SK-N-SH (cell line): ENCODE data around the gene SCAMP5. TPM values are rescaled to one million over a fixed set of nuclear protein-coding genes. Genes with fewer than 3 reads are reported as not detected.

ENCODE experiments used
- CTCF ChIA-PET: fragments of 300-600, 350-600 bp; formaldehyde crosslinking; extraction: SDS; loops from one replicate; lab custom pipeline; 2021; lab: Yijun Ruan, JAX
- POLR2A ChIA-PET: fragments of 350-600 bp; sonication (Branson Sonifier 250); formaldehyde crosslinking; extraction: SDS; loops from one replicate; lab custom pipeline; 2020; ENCODE audit warnings: antibody characterized with exemption, inconsistent platforms; lab: Yijun Ruan, JAX
- DNase-seq: peaks from one replicate; pipeline ENCODE4 v3.0.0; 2012
- H2AFZ ChIP-seq: fragments of 200-600 bp; sonication (generic); 2 replicates; pipeline ENCODE4 v1.8.1; 2016; ENCODE audit warnings: antibody characterized with exemption, mild to moderate bottlenecking, low read depth
- H3F3A ChIP-seq: fragments of 200-600 bp; sonication (generic); replicated peaks from 2 replicates; pipeline ENCODE3; 2016; ENCODE audit warnings: antibody characterized with exemption, mild to moderate bottlenecking; ENCODE audit not compliant: insufficient read depth
- H3K27ac ChIP-seq, 2 experiments: fragments of 200-500 bp in 1 of 2; fragments of 200-600 bp in 1 of 2; sonication (Bioruptor generic) in 1 of 2; sonication (generic), shearing (Covaris generic) in 1 of 2; 2 replicates each; pipeline versions ENCODE4 v1.5.1 to v1.6.1; 2014 to 2016; ENCODE audit warnings: low read depth in 2 of 2, inconsistent platforms in 1 of 2, low read length in 1 of 2, mild to moderate bottlenecking in 1 of 2, mixed read lengths in 1 of 2
- H3K27me3 ChIP-seq: fragments of 200-600 bp; sonication (generic), shearing (Covaris generic); 2 replicates; pipeline ENCODE4 v1.6.1; 2016; ENCODE audit warnings: mixed run types; ENCODE audit not compliant: insufficient read depth
- H3K36me3 ChIP-seq, 2 experiments: fragments of 200-500 bp in 1 of 2; fragments of 200-600 bp in 1 of 2; sonication (Bioruptor generic) in 1 of 2; sonication (generic) in 1 of 2; replicated peaks in 1 of 2; 2 replicates each; pipeline versions ENCODE3 to v1.5.1; 2014 to 2016; ENCODE audit warnings: low read length in 1 of 2, mild to moderate bottlenecking in 1 of 2; ENCODE audit not compliant: insufficient read depth in 2 of 2, control insufficient read depth in 1 of 2
- H3K4me1 ChIP-seq, 2 experiments: fragments of 200-500 bp in 1 of 2; fragments of 200-600 bp in 1 of 2; sonication (Bioruptor generic) in 1 of 2; sonication (generic), shearing (Covaris generic) in 1 of 2; 2 replicates each; pipeline versions ENCODE4 v1.5.1 to v1.6.1; 2014 to 2016; ENCODE audit warnings: low read depth in 1 of 2, low read length in 1 of 2, mixed run types in 1 of 2; ENCODE audit not compliant: insufficient read depth in 2 of 2, control insufficient read depth in 1 of 2
- H3K4me2 ChIP-seq: fragments of 200-600 bp; sonication (generic), shearing (Covaris generic); 2 replicates; pipeline ENCODE4 v1.6.1; 2017; ENCODE audit warnings: mixed run types
- H3K4me3 ChIP-seq, 2 experiments: fragments of 200-500 bp in 1 of 2; fragments of 200-600 bp in 1 of 2; sonication (Bioruptor generic) in 1 of 2; sonication (generic), shearing (Covaris generic) in 1 of 2; 2 replicates each; pipeline versions ENCODE4 v1.5.1 to v1.8.1; 2014 to 2016; ENCODE audit warnings: low read depth in 2 of 2, inconsistent platforms in 1 of 2, low read length in 1 of 2, mild to moderate bottlenecking in 1 of 2, mixed read lengths in 1 of 2, moderate library complexity in 1 of 2
- H3K79me2 ChIP-seq: fragments of 200-600 bp; sonication (generic); 2 replicates; pipeline ENCODE4 v1.8.1; 2017; ENCODE audit warnings: mild to moderate bottlenecking; ENCODE audit not compliant: insufficient read depth
- H3K9ac ChIP-seq: fragments of 200-600 bp; sonication (generic); 2 replicates; pipeline ENCODE4 v1.6.1; 2017; ENCODE audit warnings: mixed run types
- H3K9me2 ChIP-seq: fragments of 200-600 bp; sonication (generic); 2 replicates; pipeline ENCODE4 v1.6.1; 2017; ENCODE audit warnings: mixed run types
- H3K9me3 ChIP-seq: fragments of 200-600 bp; sonication (generic); 2 replicates; pipeline ENCODE4 v1.6.1; 2017; ENCODE audit warnings: mixed run types, mild to moderate bottlenecking, moderate library complexity
- H4K20me1 ChIP-seq: fragments of 200-600 bp; sonication (generic); 2 replicates; pipeline ENCODE4 v1.6.1; 2017; ENCODE audit warnings: mild to moderate bottlenecking, mixed run types; ENCODE audit not compliant: insufficient read depth
- CHD2 ChIP-seq: fragments of 150-350 bp; IDR thresholded peaks from 2 replicates; pipeline ENCODE4 v1.6.1; 2018; ENCODE audit warnings: low read length; ENCODE audit not compliant: partially characterized antibody
- ELF1 ChIP-seq: IDR thresholded peaks from 2 replicates; pipeline ENCODE4 v1.4.0; 2012
- EP300 ChIP-seq, 2 experiments: IDR thresholded peaks; 2 replicates each; pipeline versions ENCODE4 v1.4.0 to v1.6.1; 2012; ENCODE audit warnings: borderline replicate concordance in 1 of 2, low read depth in 1 of 2, low read length in 1 of 2
- EZH2phosphoT487 ChIP-seq: fragments of 200-600 bp; sonication (generic); IDR thresholded peaks from 2 replicates; pipeline ENCODE4 v1.6.1; 2017; ENCODE audit warnings: low read depth, mixed run types, mild to moderate bottlenecking, antibody characterized with exemption, moderate library complexity, borderline replicate concordance
- FOSL2 ChIP-seq: IDR thresholded peaks from 2 replicates; pipeline ENCODE4 v1.4.0; 2012; ENCODE audit warnings: low read depth, mild to moderate bottlenecking, moderate library complexity, borderline replicate concordance
- FOXJ3 ChIP-seq: sonication (generic); formaldehyde crosslinking; IDR thresholded peaks from 2 replicates; pipeline ENCODE4 v1.5.1; 2020; ENCODE audit warnings: mild to moderate bottlenecking, missing genetic modification reagents
- FOXM1 ChIP-seq: IDR thresholded peaks from 2 replicates; pipeline ENCODE4 v1.4.0; 2012; ENCODE audit warnings: low read depth, mild to moderate bottlenecking
- GABPA ChIP-seq: IDR thresholded peaks from 2 replicates; pipeline ENCODE4 v1.4.0; 2012; ENCODE audit warnings: low read depth, mild to moderate bottlenecking
- GATA2 ChIP-seq: sonication (generic); formaldehyde crosslinking; IDR thresholded peaks from 2 replicates; pipeline ENCODE4 v1.5.0; 2020; ENCODE audit warnings: mild to moderate bottlenecking, missing genetic modification reagents
- JUND ChIP-seq: IDR thresholded peaks from 2 replicates; pipeline ENCODE4 v1.4.0; 2012
- MEF2A ChIP-seq: IDR thresholded peaks from 2 replicates; pipeline ENCODE4 v1.4.0; 2012; ENCODE audit warnings: low read depth, borderline replicate concordance
- NRF1 ChIP-seq: IDR thresholded peaks from 2 replicates; pipeline ENCODE4 v1.6.1; 2012; ENCODE audit warnings: low read depth, mild to moderate bottlenecking, low read length
- RAD21 ChIP-seq: IDR thresholded peaks from 2 replicates; pipeline ENCODE4 v1.6.1; 2012; ENCODE audit warnings: mild to moderate bottlenecking, low read length
- RCOR1 ChIP-seq: fragments of 150-350 bp; IDR thresholded peaks from 2 replicates; pipeline ENCODE4 v1.6.1; 2017; ENCODE audit warnings: antibody characterized with exemption, low read length
- SMC3 ChIP-seq: IDR thresholded peaks from 2 replicates; pipeline ENCODE4 v1.6.1; 2012; ENCODE audit warnings: low read depth, low read length, improper control_type of control experiment
- TAF1 ChIP-seq: IDR thresholded peaks from 2 replicates; pipeline ENCODE4 v1.6.1; 2012; ENCODE audit warnings: low read depth, mild to moderate bottlenecking, low read length, moderate library complexity, borderline replicate concordance
- TCF12 ChIP-seq: IDR thresholded peaks from 2 replicates; pipeline ENCODE4 v1.4.0; 2012
- TEAD4 ChIP-seq: IDR thresholded peaks from 2 replicates; pipeline ENCODE4 v1.4.0; 2012; ENCODE audit warnings: mild to moderate bottlenecking, borderline replicate concordance; ENCODE audit not compliant: insufficient read depth
- YY1 ChIP-seq: IDR thresholded peaks from 2 replicates; pipeline ENCODE4 v1.4.0; 2012; ENCODE audit warnings: low read depth, mild to moderate bottlenecking
- WGBS: methylation state at CpG from one replicate; pipeline ENCODE4 v1.1.6; 2017; ENCODE audit warnings: low lambda C conversion rate; 5-methylcytosine and 5-hydroxymethylcytosine counted together
- polyA plus RNA-seq, 3 experiments: library from polyadenylated mRNA; depleted of rRNA; stranded (reverse); fragments of >200 nt; gene quantifications; 2 replicates each; pipeline ENCODE4 v1.2.3, GENCODE V29; 2012
- TF ChIP-seq, protein P1 (sequence below): fragments of 200-600 bp; sonication (generic); IDR thresholded peaks from 2 replicates; pipeline ENCODE4 v1.6.1; 2017; ENCODE audit warnings: antibody characterized with exemption, mild to moderate bottlenecking, moderate library complexity
- TF ChIP-seq, protein P2 (sequence below): IDR thresholded peaks from 2 replicates; pipeline ENCODE4 v1.4.0; 2012; ENCODE audit warnings: low read depth
- TF ChIP-seq, protein P3 (sequence below): IDR thresholded peaks from 2 replicates; pipeline ENCODE4 v1.4.0; 2012; ENCODE audit warnings: low read depth, borderline replicate concordance

The SCAMP5 gene
- polyA plus RNA-seq, 1 of the 3 experiments (the other 2 are of a cell fraction): 27.9 TPM

DNA sequence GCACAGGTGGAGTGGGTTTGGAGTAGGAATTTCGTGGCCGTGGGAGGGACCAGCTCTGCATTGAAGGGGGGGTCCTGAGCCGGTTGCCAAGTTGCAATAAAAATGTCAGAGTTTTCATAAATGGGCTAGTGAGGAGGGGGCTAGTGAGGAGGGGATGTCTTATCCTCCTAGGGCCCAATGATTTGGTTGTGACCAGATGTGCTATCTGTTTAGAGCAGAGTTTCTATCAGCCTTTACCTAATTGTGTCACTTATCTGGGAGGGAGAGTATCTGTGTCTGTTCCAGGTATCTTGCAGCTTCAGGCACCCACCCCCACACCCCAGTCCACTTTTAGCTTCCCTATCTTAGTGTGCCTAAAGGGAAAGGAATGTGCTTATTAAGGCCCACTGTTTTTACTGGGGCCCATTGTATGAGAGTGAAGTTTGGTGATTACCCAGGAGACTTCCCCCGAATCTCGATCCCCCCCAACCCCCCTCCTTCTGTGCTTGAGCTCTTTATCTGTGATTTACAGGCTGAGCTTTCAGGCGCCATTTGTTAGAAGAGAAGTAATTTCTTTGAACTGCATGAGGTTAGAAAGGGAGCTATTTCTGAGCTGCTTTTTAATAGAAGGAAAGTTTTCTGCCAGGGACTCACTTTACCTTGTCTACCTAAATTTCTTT lies 70.6 kb downstream of the SCAMP5 start (continued):
- TF ChIP-seq, protein P1, sequence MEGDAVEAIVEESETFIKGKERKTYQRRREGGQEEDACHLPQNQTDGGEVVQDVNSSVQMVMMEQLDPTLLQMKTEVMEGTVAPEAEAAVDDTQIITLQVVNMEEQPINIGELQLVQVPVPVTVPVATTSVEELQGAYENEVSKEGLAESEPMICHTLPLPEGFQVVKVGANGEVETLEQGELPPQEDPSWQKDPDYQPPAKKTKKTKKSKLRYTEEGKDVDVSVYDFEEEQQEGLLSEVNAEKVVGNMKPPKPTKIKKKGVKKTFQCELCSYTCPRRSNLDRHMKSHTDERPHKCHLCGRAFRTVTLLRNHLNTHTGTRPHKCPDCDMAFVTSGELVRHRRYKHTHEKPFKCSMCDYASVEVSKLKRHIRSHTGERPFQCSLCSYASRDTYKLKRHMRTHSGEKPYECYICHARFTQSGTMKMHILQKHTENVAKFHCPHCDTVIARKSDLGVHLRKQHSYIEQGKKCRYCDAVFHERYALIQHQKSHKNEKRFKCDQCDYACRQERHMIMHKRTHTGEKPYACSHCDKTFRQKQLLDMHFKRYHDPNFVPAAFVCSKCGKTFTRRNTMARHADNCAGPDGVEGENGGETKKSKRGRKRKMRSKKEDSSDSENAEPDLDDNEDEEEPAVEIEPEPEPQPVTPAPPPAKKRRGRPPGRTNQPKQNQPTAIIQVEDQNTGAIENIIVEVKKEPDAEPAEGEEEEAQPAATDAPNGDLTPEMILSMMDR: no peak
- TF ChIP-seq CHD2 (no peak), GATA2 (CRISPR knock-in tag) (no peak), GABPA (no peak), RCOR1 (no peak), JUND (no peak)

DNA sequence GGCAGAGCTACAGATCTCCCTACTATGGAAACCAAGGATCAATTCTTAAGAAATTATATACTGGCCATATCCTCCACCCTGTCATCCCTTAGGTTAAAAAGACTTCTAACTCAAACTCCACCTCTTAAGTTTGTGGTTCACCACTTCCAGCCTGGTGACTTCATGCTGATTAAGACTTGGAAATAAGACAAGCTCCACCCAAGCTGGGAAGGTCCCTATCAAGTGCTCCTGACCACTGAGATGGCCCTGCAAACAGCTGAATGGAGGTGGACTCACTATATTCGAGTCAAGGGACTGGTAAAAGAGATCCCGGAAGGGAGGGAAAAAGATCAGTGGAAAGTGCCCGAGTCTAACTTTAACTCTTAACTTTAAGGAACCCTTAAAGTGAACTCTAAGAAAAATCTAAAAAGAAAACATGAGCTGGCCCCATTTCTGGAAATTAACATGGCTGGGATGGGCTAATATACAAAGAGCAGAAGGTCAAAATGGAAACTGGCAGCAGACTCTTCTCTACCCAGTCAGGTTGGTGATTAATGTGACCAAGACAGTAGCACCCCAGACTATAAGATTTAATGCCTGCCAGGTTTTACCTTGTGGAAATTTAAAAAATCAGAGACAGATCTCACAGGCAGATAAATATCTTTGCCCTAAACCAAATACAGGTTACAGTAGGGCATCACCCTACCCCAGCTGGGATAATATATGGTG lies 71.9 kb downstream of the SCAMP5 start:
- WGBS: 77% methylated on average over 3 of the region's 3 CpGs
- Histone ChIP-seq H3F3A (peaks cover 6% of the 10 kb centered on the region), H3K9ac (no peak overlapping the region), H3K9me2 (no peaks in the 10 kb centered on the region), H2AFZ (no peak overlapping the region), H3K4me3 (no peak overlapping the region), H4K20me1 (no peaks in the 10 kb centered on the region), H3K4me2 (0 out of 2 replicates have a peak overlapping the region, but pooled peaks have one; percentile 14), H3K27me3 (no peaks in the 10 kb centered on the region), H3K79me2 (no peaks in the 10 kb centered on the region), H3K9me3 (no peaks in the 10 kb centered on the region), H3K36me3 (no peaks in the 10 kb centered on the region), H3K27ac (no peak overlapping the region), H3K4me1 (peaks cover 0 to 5% of the 10 kb centered on the region in 2 experiments; a peak in 2 of 4 replicates)
- ChIA-PET POLR2A (no interaction called here), CTCF (no interaction called here)
- TF ChIP-seq, protein P2, sequence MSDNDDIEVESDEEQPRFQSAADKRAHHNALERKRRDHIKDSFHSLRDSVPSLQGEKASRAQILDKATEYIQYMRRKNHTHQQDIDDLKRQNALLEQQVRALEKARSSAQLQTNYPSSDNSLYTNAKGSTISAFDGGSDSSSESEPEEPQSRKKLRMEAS: no peak
- no peak for TF ChIP-seq FOXJ3 (CRISPR knock-in tag)
- no peak for TF ChIP-seq ELF1
- TF ChIP-seq CHD2: no peak
- no peak for TF ChIP-seq TAF1
- no peak for TF ChIP-seq GATA2 (CRISPR knock-in tag)
- TF ChIP-seq TEAD4: no peak
- no peak for TF ChIP-seq EP300 (IDR thresholded peaks at IDR 0.05; ENCODE audit: borderline replicate concordance in 1 of 2, low read depth in 1 of 2, low read length in 1 of 2)
- no peak for TF ChIP-seq MEF2A
- no peak for TF ChIP-seq FOXM1
- no peak for TF ChIP-seq RAD21
- no peak for TF ChIP-seq TCF12
- no peak for TF ChIP-seq NRF1
- TF ChIP-seq, protein P3, sequence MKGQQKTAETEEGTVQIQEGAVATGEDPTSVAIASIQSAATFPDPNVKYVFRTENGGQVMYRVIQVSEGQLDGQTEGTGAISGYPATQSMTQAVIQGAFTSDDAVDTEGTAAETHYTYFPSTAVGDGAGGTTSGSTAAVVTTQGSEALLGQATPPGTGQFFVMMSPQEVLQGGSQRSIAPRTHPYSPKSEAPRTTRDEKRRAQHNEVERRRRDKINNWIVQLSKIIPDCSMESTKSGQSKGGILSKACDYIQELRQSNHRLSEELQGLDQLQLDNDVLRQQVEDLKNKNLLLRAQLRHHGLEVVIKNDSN: no peak
- TF ChIP-seq FOSL2: no peak
- TF ChIP-seq EZH2phosphoT487: no peak
- TF ChIP-seq YY1: no peak
- no peak for TF ChIP-seq SMC3
- DNase-seq: no peak
